GM12878 (cell line): Measurements from ENCODE around the gene USB1.

ENCODE experiments used
- YBX1 ChIP-seq: fragments of 450-650 bp; IDR thresholded peaks from 2 replicates; pipeline ENCODE4 v1.6.1; 2016; ENCODE audit warnings: antibody characterized with exemption
- TF ChIP-seq, protein P1 (sequence below): fragments of 450-650 bp; IDR thresholded peaks from 2 replicates; pipeline ENCODE4 v1.6.1; 2016; ENCODE audit warnings: mild to moderate bottlenecking
- TF ChIP-seq, protein P2 (sequence below), 3 experiments: IDR thresholded peaks in 2 of 3; conservative IDR thresholded peaks in 1 of 3; 2 replicates each; pipeline ENCODE4 v1.5.1; 2011; ENCODE audit warnings: low read depth in 3 of 3, low read length in 3 of 3, mild to moderate bottlenecking in 3 of 3, control low read depth in 2 of 3, moderate library complexity in 2 of 3, inconsistent platforms in 1 of 3, mixed read lengths in 1 of 3; ENCODE audit not compliant: control insufficient read depth in 2 of 3, insufficient read depth in 1 of 3; ENCODE audit errors: extremely low read depth in 1 of 3

DNA sequence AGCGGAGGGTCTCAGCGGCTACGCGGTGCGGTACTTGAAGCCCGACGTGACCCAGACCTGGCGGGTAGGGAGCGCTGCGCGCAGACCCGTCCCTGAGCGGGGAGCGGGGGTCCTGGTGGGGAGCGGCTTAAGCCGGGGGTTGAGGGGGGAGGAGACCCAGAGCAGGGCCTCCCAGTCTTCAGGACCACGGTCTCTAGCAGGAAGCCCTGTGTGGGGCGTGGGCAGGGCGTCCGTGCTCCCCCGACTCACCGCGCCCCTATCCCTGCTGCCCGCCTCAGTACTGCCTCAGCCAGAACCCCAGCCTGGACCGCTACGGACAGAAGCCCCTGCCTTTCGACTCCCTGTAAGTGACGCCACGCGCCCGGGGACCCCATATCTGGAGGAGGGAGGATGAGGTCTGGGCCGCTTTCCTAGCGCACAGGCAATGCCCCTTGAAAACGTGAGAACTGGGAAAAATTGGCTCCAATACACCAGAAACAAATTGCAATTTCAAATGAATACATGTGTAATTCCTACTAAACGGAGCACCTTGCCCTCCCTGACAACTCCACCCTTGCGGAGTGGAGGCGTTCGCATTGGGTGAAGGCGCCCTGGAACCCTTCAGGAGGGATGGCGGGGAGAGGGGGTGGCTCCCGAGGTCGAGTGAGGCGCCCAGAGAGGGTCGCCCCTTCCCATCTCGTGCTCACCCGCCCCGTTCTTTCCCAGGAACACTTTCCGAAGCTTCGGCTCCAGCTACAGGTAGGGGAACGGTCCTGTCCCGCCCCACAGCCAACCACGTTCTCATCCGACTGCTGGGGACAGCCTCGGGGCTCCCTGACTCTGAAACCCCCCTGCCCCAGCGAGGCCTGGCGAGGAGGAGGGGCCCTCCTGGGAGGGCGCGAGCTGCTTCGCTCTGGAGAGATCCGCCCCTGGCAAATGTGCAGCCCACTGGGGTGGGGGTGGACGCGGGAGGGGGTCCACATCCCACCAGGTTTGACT, 15.7 kb upstream of the USB1 start:
- TF ChIP-seq, protein P1, sequence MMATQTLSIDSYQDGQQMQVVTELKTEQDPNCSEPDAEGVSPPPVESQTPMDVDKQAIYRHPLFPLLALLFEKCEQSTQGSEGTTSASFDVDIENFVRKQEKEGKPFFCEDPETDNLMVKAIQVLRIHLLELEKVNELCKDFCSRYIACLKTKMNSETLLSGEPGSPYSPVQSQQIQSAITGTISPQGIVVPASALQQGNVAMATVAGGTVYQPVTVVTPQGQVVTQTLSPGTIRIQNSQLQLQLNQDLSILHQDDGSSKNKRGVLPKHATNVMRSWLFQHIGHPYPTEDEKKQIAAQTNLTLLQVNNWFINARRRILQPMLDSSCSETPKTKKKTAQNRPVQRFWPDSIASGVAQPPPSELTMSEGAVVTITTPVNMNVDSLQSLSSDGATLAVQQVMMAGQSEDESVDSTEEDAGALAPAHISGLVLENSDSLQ = no peak
- TF ChIP-seq, protein P2, sequence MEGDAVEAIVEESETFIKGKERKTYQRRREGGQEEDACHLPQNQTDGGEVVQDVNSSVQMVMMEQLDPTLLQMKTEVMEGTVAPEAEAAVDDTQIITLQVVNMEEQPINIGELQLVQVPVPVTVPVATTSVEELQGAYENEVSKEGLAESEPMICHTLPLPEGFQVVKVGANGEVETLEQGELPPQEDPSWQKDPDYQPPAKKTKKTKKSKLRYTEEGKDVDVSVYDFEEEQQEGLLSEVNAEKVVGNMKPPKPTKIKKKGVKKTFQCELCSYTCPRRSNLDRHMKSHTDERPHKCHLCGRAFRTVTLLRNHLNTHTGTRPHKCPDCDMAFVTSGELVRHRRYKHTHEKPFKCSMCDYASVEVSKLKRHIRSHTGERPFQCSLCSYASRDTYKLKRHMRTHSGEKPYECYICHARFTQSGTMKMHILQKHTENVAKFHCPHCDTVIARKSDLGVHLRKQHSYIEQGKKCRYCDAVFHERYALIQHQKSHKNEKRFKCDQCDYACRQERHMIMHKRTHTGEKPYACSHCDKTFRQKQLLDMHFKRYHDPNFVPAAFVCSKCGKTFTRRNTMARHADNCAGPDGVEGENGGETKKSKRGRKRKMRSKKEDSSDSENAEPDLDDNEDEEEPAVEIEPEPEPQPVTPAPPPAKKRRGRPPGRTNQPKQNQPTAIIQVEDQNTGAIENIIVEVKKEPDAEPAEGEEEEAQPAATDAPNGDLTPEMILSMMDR (IDR thresholded peaks at IDR 0.05 in 2 of 3, conservative IDR thresholded peaks at IDR 0.05 in 1 of 3; ENCODE audit: control insufficient read depth in 2 of 3, extremely low read depth in 1 of 3, insufficient read depth in 1 of 3, low read depth in 3 of 3, low read length in 3 of 3) = no peak
- TF ChIP-seq YBX1 = no peak
